Loucy (cell line): ENCODE data around the gene EFCAB14.

ENCODE experiments used
- H2AFZ ChIP-seq: fragments of 200-600 bp; sonication (generic); 2 replicates; pipeline ENCODE4 v1.6.0; 2016; ENCODE audit warnings: antibody characterized with exemption, mild to moderate bottlenecking, low read length, moderate library complexity
- H3F3A ChIP-seq: fragments of 200-600 bp; 2 replicates; pipeline ENCODE4 v1.6.0; 2016; ENCODE audit warnings: antibody characterized with exemption, low read depth, mild to moderate bottlenecking
- H3K27me3 ChIP-seq: fragments of 200-600 bp; sonication (generic); 2 replicates; pipeline ENCODE4 v1.6.1; 2014; ENCODE audit warnings: low read length, mild to moderate bottlenecking; ENCODE audit not compliant: insufficient read depth, poor library complexity, severe bottlenecking
- H3K36me3 ChIP-seq: fragments of 200-600 bp; sonication (generic); 2 replicates; pipeline ENCODE4 v1.6.1; 2016; ENCODE audit warnings: low read length; ENCODE audit not compliant: insufficient read depth
- H3K4me1 ChIP-seq: fragments of 200-600 bp; sonication (generic); 2 replicates; pipeline ENCODE4 v1.5.1; 2014; ENCODE audit warnings: low read length, mild to moderate bottlenecking; ENCODE audit not compliant: insufficient read depth, poor library complexity, severe bottlenecking
- H3K4me2 ChIP-seq: fragments of 200-600 bp; sonication (generic); 2 replicates; pipeline ENCODE4 v1.6.0; 2014; ENCODE audit warnings: antibody characterized with exemption, low read length, low read depth, mild to moderate bottlenecking; ENCODE audit not compliant: poor library complexity, severe bottlenecking
- H3K4me3 ChIP-seq: fragments of 200-600 bp; sonication (generic); 2 replicates; pipeline ENCODE4 v1.5.1; 2014; ENCODE audit warnings: low read length, mild to moderate bottlenecking, mixed read lengths; ENCODE audit not compliant: poor library complexity, severe bottlenecking
- H3K79me2 ChIP-seq: fragments of 200-600 bp; sonication (generic); 2 replicates; pipeline ENCODE4 v1.6.1; 2014; ENCODE audit warnings: low read length; ENCODE audit not compliant: insufficient read depth
- H3K9ac ChIP-seq: fragments of 200-600 bp; sonication (generic); 2 replicates; pipeline ENCODE4 v1.6.0; 2014; ENCODE audit warnings: mild to moderate bottlenecking, low read depth, low read length, moderate library complexity; ENCODE audit not compliant: poor library complexity, severe bottlenecking
- H3K9me2 ChIP-seq: fragments of 200-600 bp; sonication (generic); replicated peaks from 2 replicates; pipeline ENCODE4 v1.6.1; 2016; ENCODE audit warnings: low read depth, low read length, mixed read lengths
- H3K9me3 ChIP-seq: fragments of 200-600 bp; sonication (generic); 2 replicates; pipeline ENCODE4 v1.6.1; 2014; ENCODE audit warnings: mild to moderate bottlenecking, antibody characterized with exemption, low read length, low read depth; ENCODE audit not compliant: insufficient read depth
- H4K20me1 ChIP-seq: fragments of 200-600 bp; sonication (generic); 2 replicates; pipeline ENCODE4 v1.6.0; 2014; ENCODE audit warnings: antibody characterized with exemption, low read length, mild to moderate bottlenecking; ENCODE audit not compliant: insufficient read depth, poor library complexity, severe bottlenecking
- CTCF ChIP-seq: fragments of 200-600 bp; sonication (generic); conservative IDR thresholded peaks from 2 replicates; pipeline ENCODE4 v1.5.1; 2014; ENCODE audit warnings: mild to moderate bottlenecking, antibody characterized with exemption, low read length
- EZH2phosphoT487 ChIP-seq: fragments of 200-600 bp; IDR thresholded peaks from 2 replicates; pipeline ENCODE4 v1.6.1; 2018; ENCODE audit warnings: antibody characterized with exemption, mild to moderate bottlenecking, moderate library complexity, borderline replicate concordance

The EFCAB14 gene

GRCh38 chr1:46659307-46659870 is 59.5 kb downstream of the EFCAB14 start:
- Histone ChIP-seq H3K9me3 (no peaks in the 10 kb centered on the region), H4K20me1 (no peaks in the 10 kb centered on the region), H3K9ac (no peak overlapping the region), H3K4me2 (no peak overlapping the region), H3K27me3 (no peaks in the 10 kb centered on the region), H3K9me2 (no peaks in the 10 kb centered on the region), H3K79me2 (no peaks in the 10 kb centered on the region), H2AFZ (no peak overlapping the region), H3K36me3 (peaks cover 10% of the 10 kb centered on the region; the same call in 1 of the 2 replicates), H3F3A (no peaks in the 10 kb centered on the region; the same call in 1 of the 2 replicates), H3K4me3 (no peak overlapping the region), H3K4me1 (no peaks in the 10 kb centered on the region)
- TF ChIP-seq EZH2phosphoT487 = no peak
- TF ChIP-seq CTCF = no peak

- Histone ChIP-seq H3K4me2 (no peak overlapping the region), H3F3A (peaks cover 13% of the 10 kb centered on the region), H3K79me2 (no peaks in the 10 kb centered on the region), H4K20me1 (no peaks in the 10 kb centered on the region), H3K9ac (no peak overlapping the region), H3K27me3 (no peaks in the 10 kb centered on the region), H3K36me3 (peaks cover 4% of the 10 kb centered on the region; the same call in 1 of the 2 replicates), H3K4me1 (peaks cover 14% of the 10 kb centered on the region), H3K9me3 (no peaks in the 10 kb centered on the region), H2AFZ (no peak overlapping the region), H3K4me3 (no peak overlapping the region), H3K9me2 (no peaks in the 10 kb centered on the region)
- TF ChIP-seq EZH2phosphoT487 = no peak
- no peak for TF ChIP-seq CTCF
Observed at GRCh38 chr1:46657775-46658174, 61.1 kb downstream of the EFCAB14 start.

DNA sequence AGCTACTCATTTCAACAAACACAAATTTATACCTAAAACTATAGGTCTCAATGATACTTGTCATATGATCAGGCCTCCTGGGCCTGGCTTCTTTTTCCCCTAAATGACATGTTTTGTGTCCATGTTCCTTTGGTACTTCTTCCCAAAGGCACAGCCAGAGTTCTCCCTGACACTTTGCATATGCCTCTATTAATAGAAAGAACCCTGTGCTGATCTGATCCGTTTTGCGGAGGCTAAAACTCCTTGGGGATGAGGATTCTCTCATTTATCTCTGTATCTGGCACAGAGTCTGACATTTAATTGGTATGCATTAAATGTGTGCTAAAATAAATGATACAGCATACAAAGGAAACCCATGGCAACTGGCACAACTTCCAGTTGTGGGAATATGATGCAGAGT is 62.3 kb downstream of the EFCAB14 start:
- H3K9me3 ChIP-seq = no peaks in the 10 kb centered on the region
- no peaks in the 10 kb centered on the region for H3K79me2 ChIP-seq
- peaks cover 4% of the 10 kb centered on the region; the same call in 1 of the 2 replicates for H3K36me3 ChIP-seq
- H3K4me3 ChIP-seq = no peak overlapping the region
- H4K20me1 ChIP-seq = no peaks in the 10 kb centered on the region
- H3K9me2 ChIP-seq = no peaks in the 10 kb centered on the region
- H2AFZ ChIP-seq = no peak overlapping the region
- TF ChIP-seq CTCF = no peak
- no peak for TF ChIP-seq EZH2phosphoT487
- peaks cover 20% of the 10 kb centered on the region for H3F3A ChIP-seq
- no peaks in the 10 kb centered on the region for H3K27me3 ChIP-seq
- H3K4me1 ChIP-seq = peaks cover 24% of the 10 kb centered on the region
- H3K4me2 ChIP-seq = no peak overlapping the region
- no peak overlapping the region for H3K9ac ChIP-seq
